Activated CD4-positive, alpha-beta T cell treated with anti-CD3 and anti-CD28 coated beads, Interleukin-2, Interleukin-4, amounts not matched to agents 100 ng/mL and 50 ng/mL, durations not matched to agents 16 hours and 8 hours (primary cell): Measurements from ENCODE around the gene OR1F1.
"Not testable (repeated sequence)": the region's sequence is repeated elsewhere in the genome, so short reads cannot be mapped to it uniquely, and the experiment has no call there.

Experiments used
- DNase-seq: peaks from one replicate; pipeline ENCODE4 v3.0.0-alpha.2; 2020; ENCODE audit warnings: low spot score

The OR1F1 gene

GRCh38 chr16:3173892-3174617 lies 13.9 kb upstream of the OR1F1 start:
- DNase-seq: peak; percentile 61

GRCh38 chr16:3174618-3175148 lies 13.3 kb upstream of the OR1F1 start:
- DNase-seq: no peak

- DNase-seq: peak; percentile 88
These were observed 12.6 kb upstream of the OR1F1 start for GRCh38 chr16:3175157-3176093.

- DNase-seq: no peak
These were observed 8.4 kb upstream of the OR1F1 start for GRCh38 chr16:3179651-3180050.

- peak; percentile 68 for DNase-seq
These were observed 7.5 kb upstream of the OR1F1 start for GRCh38 chr16:3180445-3180878.

- not testable (repeated sequence) for DNase-seq
These were observed 5.8 kb upstream of the OR1F1 start for GRCh38 chr16:3182293-3182607.

GRCh38 chr16:3182608-3183444 lies 5.2 kb upstream of the OR1F1 start:
- peak; percentile 89 for DNase-seq

GRCh38 chr16:3183445-3184139 lies 4.4 kb upstream of the OR1F1 start:
- DNase-seq: no peak

- DNase-seq: no peak
These were observed 886 bp upstream of the OR1F1 start for GRCh38 chr16:3186946-3187690.

- DNase-seq: no peak
These were observed 596 bp downstream of the OR1F1 start for GRCh38 chr16:3188675-3188924.

- DNase-seq: peak; percentile 88
These were observed 1.2 kb downstream of the OR1F1 start for GRCh38 chr16:3188925-3189825.

GRCh38 chr16:3189869-3190268 lies 1.9 kb downstream of the OR1F1 start:
- DNase-seq: no peak

- peak; percentile 28 for DNase-seq
These were observed 2.9 kb downstream of the OR1F1 start for GRCh38 chr16:3190949-3191353.

GRCh38 chr16:3192476-3193019 lies 4.5 kb downstream of the OR1F1 start:
- no peak for DNase-seq

GRCh38 chr16:3193221-3194212 lies 5.5 kb downstream of the OR1F1 start:
- no peak for DNase-seq

GRCh38 chr16:3194792-3195191 lies 6.8 kb downstream of the OR1F1 start:
- no peak for DNase-seq

- no peak for DNase-seq
These were observed 8.0 kb downstream of the OR1F1 start for GRCh38 chr16:3195975-3196374.

GRCh38 chr16:3197694-3198333 lies 9.8 kb downstream of the OR1F1 start:
- not testable (repeated sequence) for DNase-seq
